Fibroblast of skin of left quadriceps (primary cell): Measurements from ENCODE around the gene SLC4A3.
"Not testable (repeated sequence)": the region's sequence is repeated elsewhere in the genome, so short reads cannot be mapped to it uniquely, and the experiment has no call there.

Source experiments
- DNase-seq, 2 experiments: peaks; one replicate each; pipeline ENCODE4 v3.0.0-alpha.2; 2013; ENCODE audit warnings: low read depth in 2 of 2

The SLC4A3 gene

DNA sequence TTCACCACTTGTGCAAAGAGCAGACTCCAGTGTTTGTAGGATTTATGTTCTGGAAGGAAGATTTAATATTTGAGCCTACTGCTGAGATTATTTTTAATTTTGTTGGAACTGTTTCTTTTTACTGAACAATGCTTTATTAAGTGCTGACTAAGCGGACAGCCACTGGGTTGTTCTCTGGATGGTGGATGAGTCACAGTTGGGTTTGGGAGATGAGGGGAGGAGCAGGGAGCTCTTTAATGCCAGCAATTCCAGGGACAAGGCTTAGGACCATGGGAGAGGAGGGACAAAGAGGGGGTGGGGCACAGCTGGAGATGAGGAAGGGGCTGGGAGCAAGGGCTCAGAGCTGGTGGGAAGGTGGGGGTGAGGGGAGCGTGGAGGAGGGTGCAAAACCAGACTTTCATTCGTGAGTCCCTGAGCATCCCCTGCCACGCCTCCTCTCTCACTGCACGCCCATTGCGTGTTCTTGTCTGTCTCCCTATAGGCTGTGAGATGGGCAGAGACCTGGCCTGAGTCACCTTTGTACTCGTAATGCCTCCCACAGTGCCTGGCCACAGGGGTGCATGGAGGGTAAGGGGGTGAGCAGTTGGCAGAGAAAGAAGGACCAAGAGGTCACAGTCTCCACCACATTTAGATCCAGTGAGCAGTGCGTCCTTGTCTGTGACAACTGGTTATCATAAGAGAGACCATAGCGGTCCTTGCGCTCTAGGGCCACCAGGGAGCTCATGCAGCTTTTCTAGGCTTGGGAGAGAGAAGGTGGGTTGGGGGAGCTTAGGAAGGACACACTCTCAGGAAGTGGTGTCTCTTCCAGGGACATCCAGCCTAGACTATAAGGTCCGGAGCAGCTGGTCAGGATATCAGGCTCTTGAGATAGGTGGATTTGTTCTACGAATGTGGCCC, 18.4 kb downstream of the SLC4A3 start:
- DNase-seq: peak; percentile 69 to 70

DNA sequence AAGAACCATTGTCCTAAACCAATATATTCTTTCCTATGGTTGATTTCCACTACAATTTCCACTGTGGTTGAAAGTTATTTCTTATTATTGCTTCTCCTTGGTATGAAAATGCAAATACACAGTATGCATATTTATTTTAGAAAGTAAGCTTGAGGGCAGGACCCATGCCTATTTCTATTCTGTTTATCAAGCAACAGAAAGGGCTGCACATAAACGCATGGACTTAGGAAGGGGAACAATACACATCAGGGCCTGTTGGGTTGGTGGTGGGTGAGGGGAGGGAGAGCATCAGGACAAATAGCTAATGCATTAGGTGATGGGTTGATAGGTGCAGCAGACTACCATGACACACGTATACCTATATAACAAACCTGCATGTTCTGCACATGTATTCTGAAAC, 20.7 kb downstream of the SLC4A3 start:
- no peak for DNase-seq

DNA sequence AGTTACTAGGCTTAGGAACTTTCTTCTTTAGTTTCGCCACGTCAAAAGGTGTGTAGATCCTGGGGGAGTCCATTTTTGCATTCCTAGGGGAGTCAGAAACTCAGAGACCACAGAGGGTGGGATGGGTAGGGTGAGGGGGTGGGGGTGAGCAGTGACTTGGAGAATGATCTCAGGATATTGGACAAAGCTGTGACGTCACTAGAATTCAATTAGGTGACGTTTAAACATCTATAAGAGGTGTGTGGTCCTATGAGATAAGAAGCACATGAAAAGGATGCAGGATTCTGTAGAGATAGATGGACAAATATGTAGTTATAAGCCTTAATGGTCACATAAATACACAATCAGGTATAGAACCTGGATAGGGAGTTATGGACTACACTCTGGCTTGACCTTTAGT, 21.5 kb downstream of the SLC4A3 start:
- no peak for DNase-seq

- DNase-seq: no peak
Measured at GRCh38 chr2:219650426-219651248, 23.2 kb downstream of the SLC4A3 start.

DNA sequence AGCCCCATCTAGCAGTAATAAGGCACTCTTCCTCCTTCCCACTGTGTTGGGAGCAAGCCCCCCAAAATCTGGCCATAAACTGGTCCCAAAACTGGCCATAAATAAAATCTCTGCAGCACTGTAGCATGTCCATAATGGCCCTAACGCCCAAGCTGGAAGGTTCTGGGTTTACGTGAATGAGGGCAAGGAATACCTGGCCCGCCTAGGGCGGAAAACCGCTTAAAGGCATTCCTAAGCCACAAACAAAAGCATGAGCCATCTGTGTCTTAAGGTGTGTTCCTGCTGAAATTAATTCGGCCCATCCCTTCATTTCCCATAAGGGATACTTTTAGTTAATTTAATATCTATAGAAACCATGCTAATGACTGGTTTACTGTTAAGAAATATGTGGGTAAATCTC, 24.2 kb downstream of the SLC4A3 start:
- not testable (repeated sequence) for DNase-seq

DNA sequence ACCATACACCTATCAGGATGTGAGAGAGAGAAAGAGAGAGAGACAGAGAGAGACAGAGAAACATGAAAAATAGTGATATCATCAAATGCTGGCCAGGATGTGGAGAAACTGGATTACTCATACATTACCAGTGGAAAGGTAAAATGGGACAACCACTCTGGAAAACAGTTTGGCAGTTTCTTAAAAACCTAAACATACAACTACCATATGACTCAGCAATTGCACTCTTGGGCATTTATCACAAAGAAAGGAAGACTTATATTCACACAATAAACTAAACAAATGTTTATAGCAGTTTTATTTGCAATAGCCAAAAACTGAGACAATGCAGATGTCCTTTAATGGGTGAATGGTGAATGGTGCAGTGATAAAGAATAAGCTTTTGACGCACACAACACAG, 29.1 kb downstream of the SLC4A3 start:
- no peak for DNase-seq

DNA sequence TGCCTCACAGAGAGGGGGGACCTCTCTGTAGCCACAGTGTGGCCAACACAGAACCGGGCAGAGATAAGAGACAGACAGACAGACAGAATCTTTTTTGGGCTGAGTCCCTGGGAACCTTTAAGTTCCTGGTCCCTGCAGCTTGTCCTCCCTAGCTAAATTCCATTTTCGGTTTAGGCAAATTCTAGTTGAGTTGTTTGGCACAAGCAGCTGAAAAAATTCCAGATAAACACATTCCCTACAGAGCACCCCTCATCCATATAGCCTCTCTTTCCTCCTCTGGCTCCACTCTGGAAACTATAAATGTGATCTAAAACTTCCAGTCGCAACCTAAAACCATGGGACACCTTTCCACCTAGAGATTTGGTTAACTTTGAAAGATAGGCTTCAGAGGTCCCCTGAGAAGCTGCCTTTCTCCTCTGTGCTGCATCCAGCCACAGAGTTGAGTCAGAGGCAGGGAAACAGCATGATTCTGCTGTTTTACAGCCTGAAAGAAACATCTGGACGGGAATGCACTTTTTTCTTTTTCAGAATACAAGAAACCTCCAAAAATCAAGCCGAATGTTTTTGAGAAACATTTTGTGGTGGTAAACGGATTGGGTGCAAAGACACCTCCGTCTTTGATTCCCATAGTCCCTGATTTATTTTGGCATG, 30.9 kb downstream of the SLC4A3 start:
- DNase-seq: no peak

DNA sequence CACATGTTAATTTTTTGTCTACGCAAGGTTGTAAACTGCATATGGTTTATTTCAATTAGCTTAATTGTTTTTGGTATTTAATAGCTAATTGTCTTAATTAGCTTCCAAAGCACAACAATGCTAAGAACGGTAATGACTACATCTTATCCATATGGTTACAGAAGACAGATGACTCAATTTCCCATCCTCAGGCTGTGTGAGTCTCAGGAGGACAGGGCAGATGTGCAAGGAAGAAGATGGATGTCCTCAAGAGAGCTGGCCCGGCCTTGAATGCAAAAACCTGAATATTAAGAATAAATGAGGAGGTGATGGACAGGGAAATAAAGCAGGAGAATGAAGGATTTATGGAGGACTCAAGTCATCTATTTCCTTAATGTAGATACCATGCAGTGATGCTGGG, 31.4 kb downstream of the SLC4A3 start:
- no peak for DNase-seq

GRCh38 chr2:219661197-219661954, 33.9 kb downstream of the SLC4A3 start:
- no peak for DNase-seq

- no peak for DNase-seq
Measured at GRCh38 chr2:219661955-219662395, 34.5 kb downstream of the SLC4A3 start.

- no peak for DNase-seq
Measured at GRCh38 chr2:219662566-219662965, 35.1 kb downstream of the SLC4A3 start.

- DNase-seq: no peak
Measured at GRCh38 chr2:219663116-219663762, 35.8 kb downstream of the SLC4A3 start.

DNA sequence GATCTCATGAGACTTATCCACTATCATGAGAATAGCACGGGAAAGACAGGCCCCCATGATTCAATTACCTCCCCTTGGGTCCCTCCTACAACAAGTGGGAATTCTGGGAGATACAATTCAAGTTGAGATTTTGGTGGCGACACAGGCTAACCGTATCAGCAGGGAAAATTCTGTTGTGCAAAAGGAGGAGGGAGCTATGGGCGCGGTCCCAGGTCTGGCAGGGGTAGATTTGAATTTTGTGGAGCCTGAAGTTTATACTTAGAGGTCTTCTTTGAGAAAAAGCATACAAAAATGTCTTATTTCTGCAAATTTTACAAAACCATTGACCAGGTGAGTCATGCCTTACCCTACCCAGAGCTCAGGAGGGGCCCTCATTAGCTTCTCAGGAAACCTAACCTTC, 36.6 kb downstream of the SLC4A3 start:
- no peak for DNase-seq

DNA sequence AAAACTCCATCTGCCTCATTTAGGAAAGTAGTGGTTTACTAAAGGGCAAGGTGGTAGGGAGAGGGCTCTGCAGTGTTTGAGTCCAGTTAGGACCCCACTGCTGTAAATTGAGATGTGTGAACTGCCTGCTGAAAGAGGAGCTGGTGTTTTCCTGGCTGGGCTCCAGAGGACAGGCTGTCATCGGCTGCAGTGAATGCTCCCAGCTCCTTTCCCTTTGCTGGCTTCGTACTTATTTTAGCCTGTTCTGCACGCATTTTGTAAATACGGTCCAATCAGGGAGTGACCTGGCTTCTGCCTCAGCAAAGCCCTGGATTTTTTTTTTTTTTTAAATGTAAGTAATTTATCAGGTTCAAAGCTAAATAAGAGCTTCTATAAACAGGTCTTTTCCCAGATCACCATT, 37.5 kb downstream of the SLC4A3 start:
- DNase-seq: no peak

GRCh38 chr2:219665926-219666325, 38.5 kb downstream of the SLC4A3 start:
- DNase-seq: no peak

- no peak for DNase-seq
Measured at GRCh38 chr2:219668316-219668715, 40.9 kb downstream of the SLC4A3 start.

GRCh38 chr2:219670386-219670785, 43.0 kb downstream of the SLC4A3 start:
- no peak for DNase-seq

- no peak for DNase-seq
Measured at GRCh38 chr2:219671279-219671678, 43.8 kb downstream of the SLC4A3 start.

DNA sequence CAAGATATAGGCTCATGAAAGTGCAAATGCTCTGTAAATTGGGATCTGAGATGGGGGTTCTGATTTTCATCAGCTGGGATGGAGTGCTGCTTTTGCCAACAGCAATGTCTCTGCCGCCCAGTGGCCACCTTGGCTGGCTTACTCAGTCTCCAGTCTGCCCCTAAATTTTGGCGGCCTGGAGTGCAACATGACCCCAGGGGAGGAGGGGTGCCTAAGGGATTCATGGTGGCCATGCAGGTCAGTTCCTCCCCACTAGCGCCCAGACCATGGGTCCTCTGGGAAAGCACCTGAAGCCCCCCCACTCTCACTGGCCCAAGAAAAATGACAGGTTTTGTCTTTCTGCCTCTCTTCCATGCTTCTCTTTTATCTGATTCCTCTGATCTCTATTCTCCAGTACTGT, 45.0 kb downstream of the SLC4A3 start:
- DNase-seq: no peak

GRCh38 chr2:219675221-219675620, 47.8 kb downstream of the SLC4A3 start:
- DNase-seq: no peak

GRCh38 chr2:219676586-219676985, 49.2 kb downstream of the SLC4A3 start:
- DNase-seq: no peak
